HG03159 (cell line): ENCODE measurements around the gene RAB15.

ENCODE experiments used
- ATAC-seq: cut with Tn5 transposase; IDR thresholded peaks from one replicate; pipeline ENCODE4 v1.9.1; 2021; ENCODE audit warnings: mild to moderate bottlenecking, moderate library complexity; ENCODE audit not compliant: unreplicated experiment

The RAB15 gene

DNA sequence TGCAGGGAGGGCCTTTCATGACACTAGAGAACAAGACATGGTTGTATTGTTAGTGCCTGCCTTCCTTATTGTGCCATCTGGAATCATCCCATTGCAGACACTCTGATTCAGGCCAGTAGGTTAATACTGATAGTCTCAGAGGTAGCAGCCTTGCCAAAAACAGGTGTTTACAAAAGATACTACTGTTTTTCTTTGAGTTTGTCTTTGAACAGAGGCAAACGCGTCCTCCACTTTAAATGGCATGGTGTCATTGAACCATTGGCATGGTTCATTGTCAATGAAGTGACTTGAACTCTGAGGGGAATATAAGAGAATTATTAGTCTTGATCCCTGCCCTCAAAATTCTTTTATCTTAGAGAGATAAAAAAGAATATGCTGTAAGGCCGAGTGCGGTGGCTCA is 18.8 kb upstream of the RAB15 start:
- ATAC-seq: no peak

DNA sequence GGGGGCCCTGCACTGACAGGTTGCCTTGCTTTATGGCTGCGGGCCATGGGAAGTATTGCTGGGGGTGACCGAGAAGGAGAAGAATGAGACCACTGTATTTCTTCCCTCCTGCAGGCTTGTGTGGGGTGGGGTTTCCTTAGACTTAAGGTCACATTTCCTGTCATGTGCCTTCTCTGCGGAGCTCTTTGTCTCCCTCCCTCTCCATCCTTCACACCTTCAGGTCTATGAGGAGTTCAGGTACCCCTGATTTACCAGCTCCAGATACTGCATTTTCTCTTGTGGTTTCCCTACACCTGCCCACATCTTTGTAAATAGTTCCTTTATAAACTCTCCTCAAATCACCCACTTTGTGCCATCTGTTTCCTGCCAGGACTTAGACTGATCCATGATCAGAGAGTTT is 18.2 kb upstream of the RAB15 start:
- no peak for ATAC-seq

DNA sequence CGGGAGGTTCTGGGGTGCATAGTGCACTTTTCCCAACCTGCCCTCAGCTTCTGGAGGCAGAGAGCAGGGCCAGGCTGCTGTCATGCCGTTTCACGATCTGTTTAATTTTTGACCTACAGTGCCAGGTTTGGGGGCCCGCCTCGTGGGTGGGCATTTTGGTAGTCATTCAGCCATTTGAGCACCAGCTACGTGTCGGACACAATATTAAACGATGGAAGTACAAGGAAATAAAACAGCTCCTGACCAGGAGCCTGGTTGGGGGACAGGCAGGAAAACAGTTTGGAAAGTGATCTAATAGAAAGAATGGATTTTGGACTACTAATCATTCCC is 15.3 kb upstream of the RAB15 start:
- ATAC-seq: peak; percentile 0

DNA sequence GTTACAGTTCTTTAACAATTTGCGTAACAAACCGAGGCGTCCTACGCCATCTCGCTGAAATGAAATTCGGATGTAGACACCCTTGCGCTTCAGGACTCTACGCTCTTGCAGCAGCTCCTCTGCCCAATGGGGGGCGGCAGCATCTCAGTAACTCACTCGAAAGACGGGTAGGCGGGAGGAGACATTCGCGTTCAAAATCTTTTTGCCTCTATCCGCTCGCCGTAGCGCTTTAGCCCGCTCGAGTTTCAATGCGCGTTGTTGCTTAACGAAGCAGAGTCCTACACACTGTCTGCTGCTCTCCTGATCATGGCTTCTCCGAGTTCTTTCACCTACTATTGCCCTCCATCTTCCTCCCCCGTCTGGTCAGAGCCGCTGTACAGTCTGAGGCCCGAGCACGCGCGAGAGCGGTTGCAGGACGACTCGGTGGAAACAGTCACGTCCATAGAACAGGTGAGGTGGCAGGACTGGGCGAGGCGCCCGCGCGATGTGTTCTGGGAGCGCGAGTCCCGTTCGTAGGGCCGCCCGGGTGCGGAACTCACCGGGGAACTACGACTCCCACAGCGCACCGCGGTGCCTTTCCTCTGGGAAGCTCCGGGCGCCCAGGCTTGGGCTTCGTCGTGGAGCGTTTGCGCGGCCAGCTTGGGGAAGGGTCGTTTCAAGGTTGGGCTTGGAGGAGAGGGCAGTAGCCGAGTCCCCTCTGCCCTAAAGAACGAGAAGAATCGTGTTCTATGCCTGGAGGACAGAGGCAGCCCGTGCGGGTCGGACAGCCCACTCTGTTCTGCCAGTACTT is 14.7 kb upstream of the RAB15 start, which contains the start of gene FNTB:
FNTB (plus strand) TSS at position 248 of the 790 bp plus-strand sequence; CDS start at position 307, 59 bp downstream.
- peak; percentile 96 for ATAC-seq

DNA sequence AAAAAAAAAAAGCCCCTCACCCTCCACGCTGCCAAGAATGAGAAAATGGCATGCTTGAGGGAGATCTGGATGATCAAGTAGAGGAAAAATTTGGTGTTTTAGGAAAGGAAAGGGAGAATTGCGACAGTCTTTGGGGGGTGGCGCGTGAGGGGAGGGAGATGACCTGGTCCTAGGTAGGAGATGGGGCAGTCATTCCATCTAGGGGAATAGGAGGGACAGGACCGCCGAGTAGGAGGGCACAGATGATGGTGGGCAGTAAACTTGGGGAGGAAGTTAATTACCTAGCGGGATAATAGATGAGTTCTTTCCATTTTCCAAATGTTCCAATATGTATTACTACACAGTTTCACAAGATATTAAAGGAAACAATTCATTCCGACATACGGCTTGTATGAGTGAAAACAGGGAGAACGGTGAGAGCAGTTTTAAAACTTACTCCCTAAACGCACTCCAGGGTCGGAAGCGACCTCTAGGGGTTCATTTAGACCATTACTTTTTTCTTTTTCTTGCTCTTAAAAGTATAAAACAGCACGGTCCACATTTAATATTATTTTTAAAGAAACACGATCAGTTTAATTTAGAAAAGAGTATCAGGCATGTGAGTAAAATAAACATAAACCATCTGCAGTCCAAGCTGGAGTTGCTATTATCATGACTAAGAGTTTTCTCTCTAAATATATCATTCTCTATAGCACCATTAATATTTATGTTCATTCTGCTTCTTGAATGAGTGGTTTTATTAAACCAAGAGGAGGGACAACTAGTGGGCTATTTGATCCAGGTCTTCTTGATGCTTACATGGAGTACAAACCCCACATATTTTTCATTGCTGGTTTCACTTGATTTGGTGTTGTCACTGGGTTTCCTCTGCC is 11.5 kb upstream of the RAB15 start:
- no peak for ATAC-seq

DNA sequence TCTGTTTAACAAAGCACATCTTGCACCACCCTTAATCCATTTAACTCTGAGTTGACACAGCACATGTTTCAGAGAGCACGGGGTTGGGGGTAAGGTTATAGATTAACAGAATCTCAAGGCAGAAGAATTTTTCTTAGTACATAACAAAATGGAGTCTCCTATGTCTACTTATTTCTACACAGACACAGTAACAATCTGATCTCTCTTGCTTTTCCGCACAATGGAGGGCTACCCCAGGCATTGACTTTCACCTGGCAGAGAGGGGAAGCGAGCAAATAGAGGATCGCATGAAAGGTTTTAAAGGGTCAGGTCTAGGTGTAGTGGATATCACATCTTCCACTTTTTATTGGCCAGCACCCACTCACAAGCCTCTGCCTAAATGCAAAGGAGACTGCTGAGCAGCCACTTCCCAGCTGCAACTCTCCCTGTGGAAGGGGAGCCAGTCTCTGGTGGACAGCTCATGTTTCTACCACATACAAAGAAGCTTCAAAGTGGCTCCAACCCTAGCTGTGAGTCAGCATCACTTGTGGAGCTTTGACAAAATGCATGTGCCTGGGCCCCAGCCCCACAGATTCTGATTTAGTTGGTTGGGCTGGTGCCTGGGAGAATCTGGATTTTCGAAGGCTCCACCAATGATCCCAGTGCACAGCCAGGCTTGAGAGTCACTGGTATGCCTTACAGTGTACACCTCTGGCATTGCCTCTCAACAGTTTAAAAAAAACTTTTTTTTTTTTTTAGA is 7.4 kb upstream of the RAB15 start:
- ATAC-seq: no peak

DNA sequence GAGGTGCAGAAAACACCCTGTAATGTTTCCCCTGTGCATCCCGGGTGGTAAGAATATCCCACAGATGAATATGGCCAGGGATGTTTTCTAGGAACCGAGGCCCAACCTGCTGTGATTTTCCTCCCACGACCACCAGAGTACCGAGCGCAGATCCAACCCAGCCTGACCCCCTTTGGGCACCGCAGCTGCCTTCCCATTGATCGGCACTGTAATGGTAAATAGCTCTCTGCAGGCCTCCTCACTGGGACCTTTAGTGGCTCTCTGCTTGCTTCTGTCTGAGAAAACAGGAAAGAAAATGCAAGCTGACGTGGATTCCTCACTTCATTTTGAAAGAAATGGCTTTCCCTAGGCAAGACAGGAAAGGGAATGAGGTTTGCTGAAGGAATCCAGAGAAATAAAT is 2.4 kb upstream of the RAB15 start:
- ATAC-seq: no peak

DNA sequence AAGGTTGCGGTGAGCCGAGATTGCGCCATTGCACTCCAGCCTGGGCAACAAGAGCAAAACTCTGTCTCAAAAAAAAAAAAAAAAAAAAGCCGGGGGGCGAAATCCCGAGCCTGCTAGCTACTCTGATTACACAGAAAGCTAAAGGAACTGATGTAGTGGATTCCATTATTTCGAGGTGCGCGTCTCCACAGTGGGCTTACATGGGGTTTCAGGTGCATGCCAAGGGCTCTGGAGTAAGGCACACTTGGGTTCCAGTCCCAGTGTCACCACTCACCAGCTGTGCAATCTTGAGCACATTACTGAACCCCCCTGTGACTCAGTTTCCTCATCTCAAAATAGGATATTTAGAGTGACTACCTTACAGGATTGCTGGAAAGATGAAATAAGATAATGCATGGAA is 1.7 kb upstream of the RAB15 start:
- ATAC-seq: no peak

DNA sequence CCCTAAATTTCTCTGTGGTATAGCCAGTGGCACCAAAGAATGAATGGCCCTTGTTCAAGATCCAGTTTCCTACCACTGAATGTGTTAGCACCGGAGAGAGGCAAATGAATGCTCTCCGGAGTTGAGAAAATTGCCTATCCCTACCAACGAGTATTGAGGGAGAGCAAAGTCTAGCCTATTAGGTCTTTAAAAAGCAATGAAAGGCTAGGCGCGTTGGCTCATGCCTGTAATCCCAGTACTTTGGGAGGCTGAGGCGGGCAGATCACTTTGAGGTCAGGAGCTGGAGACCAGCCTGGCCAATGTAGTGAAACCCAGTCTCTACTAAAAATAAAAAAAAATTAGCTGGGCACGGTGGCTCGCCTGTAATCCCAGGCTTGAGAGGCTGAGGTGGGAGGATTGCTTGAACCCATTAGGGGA is 898 bp upstream of the RAB15 start:
- ATAC-seq: no peak

DNA sequence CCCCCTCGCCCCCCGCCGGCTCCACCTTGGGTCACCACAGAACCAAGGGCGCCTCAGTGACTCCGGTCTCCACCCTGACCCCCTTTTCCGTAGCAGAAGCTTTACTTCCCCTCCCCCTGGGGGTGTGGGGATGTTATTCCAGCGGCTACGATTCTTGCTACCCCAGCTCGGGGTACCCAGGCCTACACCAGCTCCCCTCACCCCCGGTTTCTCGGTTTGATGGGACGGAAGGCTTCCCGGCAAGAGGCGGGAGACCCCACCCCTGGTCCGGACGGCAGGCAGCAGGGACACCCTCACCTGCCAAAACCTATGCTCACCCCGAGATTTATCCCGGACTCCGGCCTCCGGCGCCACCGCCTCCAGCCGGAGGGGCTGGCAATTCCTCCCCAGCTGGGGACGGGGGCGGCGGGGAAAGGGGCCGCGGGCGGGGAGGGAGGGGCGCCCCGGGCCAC is 619 bp downstream of the RAB15 start:
- ATAC-seq: no peak

DNA sequence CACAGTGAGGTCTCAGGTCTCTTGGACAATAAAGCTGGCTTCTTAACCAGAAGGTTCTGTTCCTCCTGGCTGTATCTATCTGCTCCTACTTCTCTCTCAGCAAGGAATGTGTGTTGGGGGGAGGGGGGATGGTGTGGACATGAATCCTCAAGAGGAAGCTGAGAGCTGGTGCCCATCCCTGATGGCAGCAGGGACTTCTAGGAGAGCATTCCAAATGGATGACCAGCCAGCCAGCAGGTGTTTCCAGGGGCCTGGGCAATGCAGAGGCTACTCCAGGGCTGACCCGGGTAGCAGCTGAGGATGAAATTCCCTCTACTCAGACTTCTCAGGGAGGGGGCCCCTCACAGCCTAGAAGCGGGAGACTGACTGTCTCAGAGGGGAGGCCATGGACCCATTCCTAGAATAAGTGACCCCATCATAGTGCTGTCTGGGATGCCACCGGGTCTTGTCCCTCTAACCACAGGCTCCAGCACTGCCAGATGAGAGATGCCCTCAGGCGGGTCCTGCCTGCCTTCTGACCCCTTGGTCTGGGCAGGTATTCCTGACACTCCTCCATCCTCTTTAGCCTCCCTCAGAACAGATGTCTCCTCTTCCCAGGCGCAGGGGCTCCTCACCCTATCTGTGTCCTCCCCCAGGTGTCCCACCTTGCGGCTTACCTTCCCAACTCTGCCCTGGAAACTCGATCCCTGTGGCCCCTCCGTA is 1.2 kb downstream of the RAB15 start:
- ATAC-seq: no peak

DNA sequence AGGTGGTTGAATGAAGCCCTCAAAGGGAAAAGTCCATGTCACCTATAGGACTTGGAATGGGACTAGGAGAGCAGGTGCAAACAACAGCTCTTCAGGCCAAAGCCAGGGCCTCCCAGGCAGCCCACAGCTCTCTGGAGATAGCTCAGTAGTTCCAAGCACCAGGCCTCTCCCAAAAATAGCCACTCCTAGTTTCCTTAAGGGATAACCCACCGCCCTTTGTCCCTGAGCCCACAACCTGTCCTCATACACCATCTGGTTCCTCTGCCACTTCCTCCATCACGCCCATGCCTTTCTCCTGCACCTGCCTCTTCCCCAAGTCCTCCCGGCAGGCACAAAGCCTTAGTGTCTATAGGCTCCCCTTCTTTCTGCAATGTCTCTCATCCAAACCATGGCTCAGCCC is 2.1 kb downstream of the RAB15 start:
- no peak for ATAC-seq

DNA sequence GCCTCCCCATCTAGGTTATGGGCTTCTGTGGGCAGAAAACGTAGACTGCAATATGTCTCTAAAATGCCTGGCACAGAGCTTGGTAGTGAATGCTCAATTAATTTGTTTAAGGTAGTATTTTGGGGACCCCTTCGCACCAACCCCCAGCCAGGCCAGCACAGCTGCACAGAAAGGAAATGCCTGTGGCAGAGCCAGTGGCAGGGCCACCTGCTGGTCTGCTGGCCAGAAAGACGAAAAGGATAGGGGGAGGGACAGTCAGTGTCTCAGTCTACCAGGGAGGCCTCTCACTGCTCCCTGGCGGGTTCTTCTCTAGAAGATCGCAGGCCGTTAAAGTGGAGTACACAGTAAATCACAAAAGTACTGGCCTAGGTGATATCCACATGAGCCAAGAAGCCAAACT is 3.5 kb downstream of the RAB15 start:
- no peak for ATAC-seq

DNA sequence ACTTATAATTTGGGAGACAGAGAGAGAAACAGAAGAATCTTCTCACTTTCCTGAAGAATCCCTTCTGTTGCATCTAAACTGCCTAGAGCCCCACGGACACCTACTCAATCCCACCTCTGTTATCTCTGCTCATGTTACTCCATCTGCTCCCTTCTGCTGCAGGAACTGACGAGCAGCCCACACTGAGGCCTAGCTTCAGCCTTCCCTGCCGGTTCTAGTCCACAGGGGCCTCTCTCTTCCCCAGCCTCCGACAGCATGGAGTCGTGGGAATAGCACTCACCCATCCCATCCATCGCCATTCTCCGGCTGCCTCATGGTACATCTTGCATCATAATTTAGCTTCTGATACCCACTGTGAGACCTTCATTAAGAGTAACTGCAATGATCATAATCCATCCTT is 4.0 kb downstream of the RAB15 start:
- ATAC-seq: no peak

DNA sequence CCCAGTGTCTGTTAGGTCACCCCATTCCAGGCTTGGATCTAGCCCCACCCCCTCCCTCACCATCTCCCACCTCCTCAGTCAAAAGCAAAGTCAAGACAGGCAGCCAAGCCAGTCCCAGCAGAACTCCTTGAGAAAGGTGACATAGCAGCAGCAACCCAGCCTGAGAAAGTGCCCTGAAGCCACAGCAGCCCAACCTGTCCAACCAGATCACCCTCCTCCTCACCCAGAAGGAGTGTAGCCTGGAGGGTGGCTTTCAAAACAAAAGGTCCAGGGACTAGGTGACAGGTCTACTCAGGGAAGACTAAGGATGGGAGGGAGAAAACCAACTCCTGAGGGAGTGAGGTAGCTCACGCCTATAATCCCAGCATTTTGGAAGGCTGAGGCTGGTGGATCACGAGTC is 5.2 kb downstream of the RAB15 start:
- ATAC-seq: no peak

DNA sequence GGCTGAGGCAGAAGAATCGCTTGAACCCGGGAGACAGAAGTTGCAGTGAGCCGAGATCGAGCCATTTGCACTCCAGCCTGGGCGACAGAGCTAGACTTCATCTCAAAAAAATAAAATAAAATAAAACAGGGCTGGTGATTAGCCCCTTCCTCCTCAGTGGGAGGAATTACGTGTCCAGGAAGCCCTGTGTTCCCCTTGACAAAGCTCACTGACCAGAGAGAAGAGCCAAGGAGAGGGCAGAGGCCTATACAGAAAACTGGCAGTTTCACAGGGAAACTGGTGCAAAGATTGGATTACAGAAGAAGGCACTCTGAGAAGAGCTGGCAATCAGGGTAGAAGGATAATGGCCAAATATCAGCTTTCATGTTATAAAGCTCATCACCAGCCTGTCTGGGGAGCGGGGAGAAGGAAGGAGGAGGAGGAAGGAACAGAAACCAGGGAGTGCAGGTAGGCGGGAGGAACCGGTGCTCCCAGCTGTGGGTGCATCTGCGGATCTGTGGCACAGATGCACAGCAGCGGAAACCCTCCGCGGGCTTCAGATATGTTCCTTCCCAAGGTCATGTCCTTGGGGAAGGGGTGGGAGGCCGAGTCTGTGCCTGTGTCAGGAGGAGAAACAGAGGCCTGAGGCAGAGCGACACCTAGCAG is 6.7 kb downstream of the RAB15 start:
- ATAC-seq: no peak

DNA sequence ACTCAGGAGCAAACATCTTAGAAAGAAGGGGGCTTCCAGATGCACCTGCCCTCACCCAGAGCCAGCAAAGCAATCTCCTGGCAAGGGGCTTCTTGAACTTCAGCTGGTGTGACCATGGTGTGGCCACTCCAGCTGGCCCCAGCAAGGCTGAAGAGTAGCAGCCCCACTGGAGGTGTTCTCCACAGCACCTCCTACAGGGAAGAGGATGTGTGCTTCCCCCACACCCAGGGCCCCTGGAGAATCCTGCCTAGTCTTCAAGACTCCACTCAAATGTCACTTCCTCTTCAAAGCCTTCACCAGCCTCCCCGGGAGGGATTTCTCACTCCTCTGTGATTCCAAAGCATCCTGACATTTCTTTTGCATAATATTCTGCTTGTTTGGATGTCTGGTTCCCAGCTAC is 8.5 kb downstream of the RAB15 start:
- no peak for ATAC-seq

DNA sequence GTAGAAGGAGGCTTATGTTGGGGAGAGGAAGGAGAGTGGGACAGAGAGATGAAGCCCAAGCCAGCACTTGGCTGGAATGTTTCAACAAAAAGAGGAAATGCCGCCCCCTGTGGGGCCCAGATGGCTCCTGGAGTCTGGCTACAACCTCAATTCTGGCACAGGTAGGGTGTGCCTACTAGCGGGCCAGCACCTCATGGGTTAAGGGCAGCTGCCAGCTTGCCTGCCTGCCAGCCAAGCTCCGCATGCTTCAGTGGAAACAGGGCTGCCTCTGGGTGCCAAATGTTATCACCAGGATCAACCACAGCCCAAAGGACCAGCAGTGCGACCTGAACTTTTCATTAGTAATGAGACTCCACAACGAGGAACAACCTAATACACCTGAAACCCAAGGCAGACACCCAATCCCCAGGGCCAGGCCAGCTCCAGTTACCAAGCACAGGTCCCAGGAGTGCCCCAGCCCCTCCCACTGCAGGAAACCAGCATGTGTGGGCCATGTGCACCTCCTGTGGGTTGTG is 11.3 kb downstream of the RAB15 start:
- ATAC-seq: no peak

DNA sequence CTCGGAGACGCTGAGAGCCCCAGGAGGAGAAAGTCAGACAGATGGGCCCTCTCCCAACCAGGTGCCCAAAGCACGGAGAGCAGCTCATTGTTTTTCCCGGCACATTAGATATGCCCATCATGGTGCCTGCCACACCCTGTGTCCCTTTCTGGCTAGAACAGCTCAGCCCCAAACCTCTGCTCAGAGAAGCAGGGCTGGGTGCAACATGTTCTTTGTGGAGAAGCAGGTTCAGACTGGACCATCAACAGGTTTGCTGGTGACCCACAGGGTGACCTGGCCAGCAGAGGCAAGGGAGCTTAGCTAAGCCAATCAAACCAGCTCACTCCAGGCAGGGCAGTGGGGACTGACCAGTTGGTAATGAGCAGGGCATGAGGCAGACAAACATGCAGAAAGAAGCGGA is 13.4 kb downstream of the RAB15 start:
- no peak for ATAC-seq

DNA sequence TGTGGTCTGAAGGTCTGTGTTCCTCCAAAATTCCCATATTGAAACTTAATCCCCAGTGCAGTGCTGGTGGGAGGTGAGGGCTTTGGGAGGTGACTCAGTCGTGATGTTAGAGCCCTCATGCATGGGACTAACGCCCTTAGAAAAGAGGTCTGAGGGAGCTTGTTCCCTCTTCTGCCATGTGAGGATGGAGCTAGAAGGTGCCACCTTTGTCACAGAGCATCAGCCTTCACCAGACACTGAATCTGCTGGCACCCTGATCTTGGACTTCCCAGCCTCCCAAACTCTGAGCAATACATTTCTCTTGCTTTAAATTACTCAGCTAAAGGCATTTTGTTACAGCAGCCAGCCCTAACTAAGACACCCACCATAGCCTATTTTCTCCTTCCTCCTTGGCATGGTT is 13.9 kb downstream of the RAB15 start:
- no peak for ATAC-seq
